Measurements from ENCODE around the gene MRPL48.
A peak's percentile ranks its signal among the peaks of the same experiment; 100 is the strongest.

MRPL48 gene

GRCh38 chr11:73859671-73860070, 72.0 kb downstream of the MRPL48 start:
- Histone ChIP-seq H2BK120ac (ENCODE audit: low read depth, low read length) (no peak overlapping the region), H3K9ac (ENCODE audit: low read length) (no peak overlapping the region), H2AK5ac (ENCODE audit: low read length, severe bottlenecking) (no peak overlapping the region), H3K4ac (ENCODE audit: low read depth in 1 of 2, low read length in 2 of 2) (no peak overlapping the region), H3K9me3 (ENCODE audit: control insufficient read depth, low read length) (no peaks in the 10 kb centered on the region), H3K14ac (ENCODE audit: low read length in 2 of 2) (no peak overlapping the region), H4K8ac (ENCODE audit: low read length) (no peak overlapping the region), H2AFZ (ENCODE audit: low read depth, low read length) (no peak overlapping the region), H3K36me3 (ENCODE audit: control insufficient read depth in 1 of 2, insufficient read depth in 2 of 2, low read depth in 1 of 2, low read length in 2 of 2) (peaks cover 11 to 15% of the 10 kb centered on the region in 2 experiments), H3K27me3 (ENCODE audit: control insufficient read depth in 1 of 2, insufficient read depth in 1 of 2, low read length in 2 of 2) (no peaks in the 10 kb centered on the region), H3K4me1 (ENCODE audit: control insufficient read depth, insufficient read depth, low read depth, low read length) (no peaks in the 10 kb centered on the region), H2BK12ac (ENCODE audit: low read length in 2 of 2) (no peak overlapping the region), H3K4me3 (ENCODE audit: insufficient read depth in 1 of 2, low read depth in 1 of 2, low read length in 2 of 2) (no peak overlapping the region), H3K79me1 (replicated peaks; ENCODE audit: low read length, poor library complexity, severe bottlenecking) (no peaks in the 10 kb centered on the region), H3K23ac (ENCODE audit: low read length in 2 of 2) (no peak overlapping the region), H3K4me2 (ENCODE audit: low read length, poor library complexity, severe bottlenecking) (no peak overlapping the region), H4K91ac (ENCODE audit: low read length) (no peak overlapping the region), H2BK5ac (ENCODE audit: low read depth, low read length, poor library complexity, severe bottlenecking) (no peak overlapping the region), H3K27ac (ENCODE audit: low read length, poor library complexity, severe bottlenecking) (no peak overlapping the region), H3K18ac (ENCODE audit: low read depth in 1 of 2, low read length in 2 of 2) (no peak overlapping the region), H2BK15ac (ENCODE audit: low read depth, poor library complexity, severe bottlenecking) (no peak overlapping the region)
- 97% methylated on average over 2 of the region's 2 CpGs for WGBS
- DNase-seq, result no peak

GRCh38 chr11:73860202-73860601, 72.5 kb downstream of the MRPL48 start:
- Histone ChIP-seq H4K8ac (ENCODE audit: low read length) (no peak overlapping the region), H2AK5ac (ENCODE audit: low read length, severe bottlenecking) (no peak overlapping the region), H3K9me3 (ENCODE audit: control insufficient read depth, low read length) (no peaks in the 10 kb centered on the region), H3K23ac (ENCODE audit: low read length in 2 of 2) (no peak overlapping the region), H2BK5ac (ENCODE audit: low read depth, low read length, poor library complexity, severe bottlenecking) (no peak overlapping the region), H2BK12ac (ENCODE audit: low read length in 2 of 2) (no peak overlapping the region), H3K18ac (ENCODE audit: low read depth in 1 of 2, low read length in 2 of 2) (no peak overlapping the region), H3K27ac (ENCODE audit: low read length, poor library complexity, severe bottlenecking) (no peak overlapping the region), H2BK15ac (ENCODE audit: low read depth, poor library complexity, severe bottlenecking) (no peak overlapping the region), H3K4me1 (ENCODE audit: control insufficient read depth, insufficient read depth, low read depth, low read length) (no peaks in the 10 kb centered on the region), H3K79me1 (replicated peaks; ENCODE audit: low read length, poor library complexity, severe bottlenecking) (no peaks in the 10 kb centered on the region), H3K4me3 (ENCODE audit: insufficient read depth in 1 of 2, low read depth in 1 of 2, low read length in 2 of 2) (no peak overlapping the region), H4K91ac (ENCODE audit: low read length) (no peak overlapping the region), H3K4ac (ENCODE audit: low read depth in 1 of 2, low read length in 2 of 2) (no peak overlapping the region), H3K4me2 (ENCODE audit: low read length, poor library complexity, severe bottlenecking) (no peak overlapping the region), H2AFZ (ENCODE audit: low read depth, low read length) (no peak overlapping the region), H3K27me3 (ENCODE audit: control insufficient read depth in 1 of 2, insufficient read depth in 1 of 2, low read length in 2 of 2) (no peaks in the 10 kb centered on the region), H2BK120ac (ENCODE audit: low read depth, low read length) (no peak overlapping the region), H3K36me3 (ENCODE audit: control insufficient read depth in 1 of 2, insufficient read depth in 2 of 2, low read depth in 1 of 2, low read length in 2 of 2) (peaks cover 12 to 14% of the 10 kb centered on the region in 2 experiments), H3K14ac (ENCODE audit: low read length in 2 of 2) (no peak overlapping the region), H3K9ac (ENCODE audit: low read length) (no peak overlapping the region)
- DNase-seq, result no peak
- 88% methylated on average over 2 of the region's 2 CpGs for WGBS

- Histone ChIP-seq H3K79me1 (replicated peaks; ENCODE audit: low read length, poor library complexity, severe bottlenecking) (no peaks in the 10 kb centered on the region), H3K18ac (ENCODE audit: low read depth in 1 of 2, low read length in 2 of 2) (no peak overlapping the region), H3K4ac (ENCODE audit: low read depth in 1 of 2, low read length in 2 of 2) (no peak overlapping the region), H3K9ac (ENCODE audit: low read length) (no peak overlapping the region), H3K23ac (ENCODE audit: low read length in 2 of 2) (no peak overlapping the region), H3K9me3 (ENCODE audit: control insufficient read depth, low read length) (no peaks in the 10 kb centered on the region), H3K14ac (ENCODE audit: low read length in 2 of 2) (no peak overlapping the region), H2AK5ac (ENCODE audit: low read length, severe bottlenecking) (no peak overlapping the region), H3K27ac (ENCODE audit: low read length, poor library complexity, severe bottlenecking) (no peak overlapping the region), H4K91ac (ENCODE audit: low read length) (no peak overlapping the region), H2BK5ac (ENCODE audit: low read depth, low read length, poor library complexity, severe bottlenecking) (no peak overlapping the region), H3K36me3 (ENCODE audit: control insufficient read depth in 1 of 2, insufficient read depth in 2 of 2, low read depth in 1 of 2, low read length in 2 of 2) (peaks cover 12 to 14% of the 10 kb centered on the region in 2 experiments), H3K4me3 (ENCODE audit: insufficient read depth in 1 of 2, low read depth in 1 of 2, low read length in 2 of 2) (no peak overlapping the region), H3K27me3 (ENCODE audit: control insufficient read depth in 1 of 2, insufficient read depth in 1 of 2, low read length in 2 of 2) (no peaks in the 10 kb centered on the region), H2BK15ac (ENCODE audit: low read depth, poor library complexity, severe bottlenecking) (no peak overlapping the region), H2BK120ac (ENCODE audit: low read depth, low read length) (no peak overlapping the region), H3K4me2 (ENCODE audit: low read length, poor library complexity, severe bottlenecking) (no peak overlapping the region), H2AFZ (ENCODE audit: low read depth, low read length) (no peak overlapping the region), H3K4me1 (ENCODE audit: control insufficient read depth, insufficient read depth, low read depth, low read length) (no peaks in the 10 kb centered on the region), H4K8ac (ENCODE audit: low read length) (no peak overlapping the region), H2BK12ac (ENCODE audit: low read length in 2 of 2) (no peak overlapping the region)
- DNase-seq, result no peak
- WGBS, result 87% methylated on average over 4 of the region's 4 CpGs
Observed at GRCh38 chr11:73862986-73863385, 75.3 kb downstream of the MRPL48 start.

GRCh38 chr11:73866095-73866579, 78.5 kb downstream of the MRPL48 start:
- 93% methylated on average over 3 of the region's 5 CpGs for whole genome bisulfite sequencing
- Histone ChIP-seq H3K14ac (ENCODE audit: low read length in 2 of 2) (no peak overlapping the region), H3K36me3 (ENCODE audit: control insufficient read depth in 1 of 2, insufficient read depth in 2 of 2, low read depth in 1 of 2, low read length in 2 of 2) (peaks cover 12 to 14% of the 10 kb centered on the region in 2 experiments)

More at GRCh38 chr11:73866095-73866579, 78.5 kb downstream of the MRPL48 start:
- Histone ChIP-seq H2AK5ac (ENCODE audit: low read length, severe bottlenecking) (peak overlapping the region; percentile 1), H2BK15ac (ENCODE audit: low read depth, poor library complexity, severe bottlenecking) (no peak overlapping the region), H2BK120ac (ENCODE audit: low read depth, low read length) (no peak overlapping the region), H3K4me2 (ENCODE audit: low read length, poor library complexity, severe bottlenecking) (no peak overlapping the region), H3K27me3 (ENCODE audit: control insufficient read depth in 1 of 2, insufficient read depth in 1 of 2, low read length in 2 of 2) (no peaks in the 10 kb centered on the region), H3K23ac (ENCODE audit: low read length in 2 of 2) (no peak overlapping the region), H3K4me3 (ENCODE audit: insufficient read depth in 1 of 2, low read depth in 1 of 2, low read length in 2 of 2) (no peak overlapping the region), H3K79me1 (replicated peaks; ENCODE audit: low read length, poor library complexity, severe bottlenecking) (no peaks in the 10 kb centered on the region), H3K9me3 (ENCODE audit: control insufficient read depth, low read length) (no peaks in the 10 kb centered on the region), H2BK12ac (ENCODE audit: low read length in 2 of 2) (no peak overlapping the region), H3K9ac (ENCODE audit: low read length) (peak overlapping the region; percentile 54), H3K27ac (ENCODE audit: low read length, poor library complexity, severe bottlenecking) (peak overlapping the region; percentile 74), H2AFZ (ENCODE audit: low read depth, low read length) (no peak overlapping the region), H4K8ac (ENCODE audit: low read length) (no peak overlapping the region), H2BK5ac (ENCODE audit: low read depth, low read length, poor library complexity, severe bottlenecking) (no peak overlapping the region), H3K4me1 (ENCODE audit: control insufficient read depth, insufficient read depth, low read depth, low read length) (no peaks in the 10 kb centered on the region), H3K18ac (ENCODE audit: low read depth in 1 of 2, low read length in 2 of 2) (peak overlapping the region in 1 of 2 experiments; percentile 8), H3K4ac (ENCODE audit: low read depth in 1 of 2, low read length in 2 of 2) (no peak overlapping the region), H4K91ac (ENCODE audit: low read length) (no peak overlapping the region)
- DNase-seq, result no peak
